ENCODE results near the gene C2CD3. TPM values are rescaled to one million over a fixed set of nuclear protein-coding genes. Genes with fewer than 3 reads are reported as not detected.
"Not testable (repeated sequence)": the region's sequence is repeated elsewhere in the genome, so short reads cannot be mapped to it uniquely, and the experiment has no call there.

The C2CD3 gene
- total RNA-seq, 1 donor from 2014 or later = 7.3 TPM

- no peak for DNase-seq (ENCODE audit: low read depth, low spot score)
Observed at GRCh38 chr11:74159642-74160041, 11.2 kb downstream of the C2CD3 start.

- DNase-seq (ENCODE audit: low read depth, low spot score) = no peak
Observed at GRCh38 chr11:74157169-74157568, 13.6 kb downstream of the C2CD3 start.

- DNase-seq (ENCODE audit: low read depth, low spot score) = no peak
Observed at GRCh38 chr11:74154620-74155281, 16.1 kb downstream of the C2CD3 start.

GRCh38 chr11:74153224-74153623, 17.6 kb downstream of the C2CD3 start:
- no peak for DNase-seq (ENCODE audit: low read depth, low spot score)

- no peak for DNase-seq (ENCODE audit: low read depth, low spot score)
Observed at GRCh38 chr11:74147199-74147929, 23.4 kb downstream of the C2CD3 start.

GRCh38 chr11:74144592-74144991, 26.2 kb downstream of the C2CD3 start:
- no peak for DNase-seq (ENCODE audit: low read depth, low spot score)

GRCh38 chr11:74142624-74143023, 28.2 kb downstream of the C2CD3 start:
- DNase-seq (ENCODE audit: low read depth, low spot score) = no peak

- no peak for DNase-seq (ENCODE audit: low read depth, low spot score)
Observed at GRCh38 chr11:74141908-74142307, 28.9 kb downstream of the C2CD3 start.

- no peak for DNase-seq (ENCODE audit: low read depth, low spot score)
Observed at GRCh38 chr11:74141241-74141695, 29.5 kb downstream of the C2CD3 start.

- DNase-seq (ENCODE audit: low read depth, low spot score) = not testable (repeated sequence)
Observed at GRCh38 chr11:74139919-74140431, 30.8 kb downstream of the C2CD3 start.

GRCh38 chr11:74139151-74139918, 31.5 kb downstream of the C2CD3 start:
- DNase-seq (ENCODE audit: low read depth, low spot score) = no peak

GRCh38 chr11:74138572-74138971, 32.2 kb downstream of the C2CD3 start:
- peak; percentile 54 for DNase-seq (ENCODE audit: low read depth, low spot score)

- no peak for DNase-seq (ENCODE audit: low read depth, low spot score)
Observed at GRCh38 chr11:74138021-74138420, 32.8 kb downstream of the C2CD3 start.

GRCh38 chr11:74135127-74135840, 35.5 kb downstream of the C2CD3 start:
- DNase-seq (ENCODE audit: low read depth, low spot score) = no peak

GRCh38 chr11:74134661-74135060, 36.1 kb downstream of the C2CD3 start:
- no peak for DNase-seq (ENCODE audit: low read depth, low spot score)

- no peak for DNase-seq (ENCODE audit: low read depth, low spot score)
Observed at GRCh38 chr11:74133436-74133835, 37.4 kb downstream of the C2CD3 start.

GRCh38 chr11:74132833-74133232, 38.0 kb downstream of the C2CD3 start:
- no peak for DNase-seq (ENCODE audit: low read depth, low spot score)

GRCh38 chr11:74129121-74129520, 41.7 kb downstream of the C2CD3 start:
- DNase-seq (ENCODE audit: low read depth, low spot score) = not testable (repeated sequence)

- no peak for DNase-seq (ENCODE audit: low read depth, low spot score)
Observed at GRCh38 chr11:74123008-74123448, 47.8 kb downstream of the C2CD3 start.

- no peak for DNase-seq (ENCODE audit: low read depth, low spot score)
Observed at GRCh38 chr11:74121804-74122203, 49.0 kb downstream of the C2CD3 start.

Measured in pulmonary artery endothelial cell (primary cell).